ENCODE measurements around the gene PTPRD.

- TF ChIP-seq CTCF (conservative IDR thresholded peaks at IDR 0.05; ENCODE audit: low read depth in 2 of 2): no peak
- no peak for TF ChIP-seq CREB1 (CRISPR knock-in tag; IDR thresholded peaks at IDR 0.05; ENCODE audit: low read depth)
- TF ChIP-seq POLR2AphosphoS5 (IDR thresholded peaks at IDR 0.05; ENCODE audit: low read depth): no peak
- TF ChIP-seq JUNB (IDR thresholded peaks at IDR 0.05; ENCODE audit: unreplicated experiment): no peak
- TF ChIP-seq EZH2phosphoT487 (IDR thresholded peaks at IDR 0.05; ENCODE audit: unreplicated experiment): no peak
Observed at GRCh38 chr9:10052916-10053315, 559.9 kb downstream of the PTPRD start.
